HG03108 (cell line): ENCODE results near the gene SCGB1D1.

Source experiments
- ATAC-seq: cut with Tn5 transposase; IDR thresholded peaks from one replicate; pipeline ENCODE4 v1.9.1; 2021; ENCODE audit warnings: moderate library complexity; ENCODE audit not compliant: unreplicated experiment

Gene SCGB1D1

DNA sequence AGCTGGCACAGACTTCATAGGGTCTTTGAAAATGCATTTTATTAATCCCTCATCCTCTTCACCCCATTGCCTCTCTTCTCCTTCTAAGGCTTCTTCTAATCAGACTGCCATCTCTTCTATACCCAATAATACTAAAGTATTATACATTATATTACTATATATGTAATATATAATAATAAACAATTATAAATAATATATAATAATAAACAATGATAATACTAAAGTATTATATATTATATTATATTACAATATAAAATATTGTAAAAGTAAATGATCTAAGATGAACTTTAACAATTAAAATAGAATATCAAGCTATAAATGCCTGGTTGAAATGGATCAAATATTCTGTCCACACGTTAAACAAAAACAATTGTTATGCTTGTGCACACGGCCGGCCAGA lies 31.5 kb downstream of the SCGB1D1 start:
- ATAC-seq: no peak

DNA sequence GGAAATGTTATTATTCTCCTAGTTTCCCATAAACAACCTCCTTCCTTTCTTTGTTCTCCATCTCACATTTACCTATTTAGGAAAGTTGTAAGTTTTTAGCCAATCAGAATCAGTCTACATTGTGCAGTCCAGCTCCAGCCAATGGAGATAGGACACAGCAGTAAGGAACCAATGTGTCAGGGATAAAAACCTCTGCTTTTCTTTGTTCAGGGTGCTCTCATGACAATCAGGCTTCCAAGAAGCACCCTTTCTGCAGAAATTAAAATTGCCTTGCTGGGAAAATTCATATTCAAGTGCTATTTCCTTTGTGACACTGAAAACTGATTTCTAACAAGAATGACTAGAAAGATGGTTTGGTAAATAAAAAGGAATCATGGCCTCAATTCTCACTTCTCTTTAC lies 33.1 kb downstream of the SCGB1D1 start:
- no peak for ATAC-seq

DNA sequence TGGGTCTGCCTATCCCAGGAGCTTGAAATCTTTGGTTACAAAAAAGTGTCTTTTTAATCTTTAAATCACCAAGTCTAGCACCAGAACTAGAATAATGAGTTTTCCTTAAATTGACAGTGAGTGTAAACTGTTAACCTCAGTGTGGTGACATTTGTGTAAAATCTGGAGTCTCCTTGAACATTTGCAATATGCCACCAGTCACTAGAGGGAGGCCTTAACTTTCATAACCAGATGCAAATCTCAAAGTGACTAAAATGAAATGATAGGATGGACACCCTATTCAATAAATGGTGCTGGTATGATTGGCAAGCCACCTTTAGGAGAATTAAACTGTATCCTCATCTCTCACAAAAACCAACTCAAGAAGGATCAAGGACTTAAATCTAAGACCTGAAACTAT lies 43.7 kb downstream of the SCGB1D1 start:
- ATAC-seq: no peak

DNA sequence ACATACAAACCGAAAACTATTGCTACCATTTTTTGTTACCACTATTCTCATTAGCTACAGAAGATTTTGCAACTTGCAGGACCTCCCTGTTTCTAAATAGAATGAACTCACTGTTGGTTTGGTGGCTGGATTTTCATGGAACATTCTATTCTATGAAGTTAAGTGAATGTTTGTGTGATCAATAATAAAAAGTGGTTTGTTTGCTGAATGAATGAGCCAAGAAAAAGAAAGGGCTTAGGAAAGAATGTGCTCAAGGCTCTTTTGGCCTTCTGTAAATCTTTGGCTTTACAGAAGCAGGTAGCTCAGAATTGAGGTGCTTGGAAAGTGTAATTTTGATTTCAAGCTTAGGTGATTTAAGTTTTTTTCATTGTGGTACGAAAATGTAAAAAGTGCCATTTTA lies 46.2 kb downstream of the SCGB1D1 start:
- no peak for ATAC-seq

DNA sequence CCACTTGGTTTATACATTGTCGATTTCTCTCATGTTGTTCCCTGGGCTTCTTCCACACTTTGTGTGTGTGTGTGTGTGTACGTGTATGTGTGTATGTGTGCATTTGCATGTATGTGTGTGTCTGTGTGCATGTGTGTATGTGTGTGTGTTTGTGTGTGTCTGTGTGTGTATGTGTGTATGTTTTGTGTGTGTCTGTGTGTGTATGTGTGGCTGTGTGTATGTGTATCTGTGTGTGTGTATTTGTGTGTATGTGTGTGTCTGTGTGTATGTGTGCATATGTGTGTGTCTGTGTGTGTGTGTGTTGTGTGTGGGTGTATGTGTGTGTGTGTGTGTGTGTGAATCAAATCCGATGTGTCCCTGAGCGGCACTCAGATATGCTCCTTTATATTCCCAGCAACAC lies 47.5 kb downstream of the SCGB1D1 start:
- ATAC-seq: no peak

DNA sequence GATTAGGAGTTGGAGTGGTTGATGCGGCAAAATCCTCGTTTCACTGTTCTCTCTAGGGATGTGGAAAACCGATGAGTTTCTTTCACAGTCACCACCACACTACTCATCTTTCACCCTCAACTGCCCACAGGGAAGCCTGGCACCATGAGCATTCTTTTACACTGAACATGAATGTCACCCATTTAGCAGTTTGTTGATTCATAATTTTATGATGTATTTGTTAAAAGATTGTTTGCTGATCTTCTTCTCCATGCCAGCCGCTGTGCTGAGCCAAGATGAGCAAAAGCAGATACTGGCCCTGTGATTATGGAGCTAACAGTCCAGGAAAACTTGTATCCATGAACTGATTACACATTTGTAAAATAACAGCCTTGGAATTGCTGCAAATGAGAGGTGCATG lies 48.1 kb downstream of the SCGB1D1 start:
- no peak for ATAC-seq

DNA sequence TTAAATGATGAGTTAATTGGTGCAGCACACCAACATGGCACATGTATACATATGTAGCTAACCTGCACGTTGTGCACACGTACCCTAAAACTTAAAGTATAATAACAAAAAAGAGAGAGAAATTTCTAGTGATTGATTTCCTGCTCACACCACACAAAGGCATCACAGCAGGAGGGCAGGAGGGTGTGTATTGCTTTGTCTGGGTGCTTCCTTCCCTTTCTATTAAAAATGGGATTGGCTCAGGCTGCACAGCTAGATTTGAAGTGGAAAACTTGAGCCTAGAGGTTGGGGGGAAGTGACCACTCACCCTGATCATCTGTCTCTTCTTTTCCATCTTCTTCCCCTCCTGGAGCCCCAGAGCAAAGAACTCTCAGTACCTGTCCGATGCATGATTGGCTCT lies 51.1 kb downstream of the SCGB1D1 start:
- no peak for ATAC-seq

DNA sequence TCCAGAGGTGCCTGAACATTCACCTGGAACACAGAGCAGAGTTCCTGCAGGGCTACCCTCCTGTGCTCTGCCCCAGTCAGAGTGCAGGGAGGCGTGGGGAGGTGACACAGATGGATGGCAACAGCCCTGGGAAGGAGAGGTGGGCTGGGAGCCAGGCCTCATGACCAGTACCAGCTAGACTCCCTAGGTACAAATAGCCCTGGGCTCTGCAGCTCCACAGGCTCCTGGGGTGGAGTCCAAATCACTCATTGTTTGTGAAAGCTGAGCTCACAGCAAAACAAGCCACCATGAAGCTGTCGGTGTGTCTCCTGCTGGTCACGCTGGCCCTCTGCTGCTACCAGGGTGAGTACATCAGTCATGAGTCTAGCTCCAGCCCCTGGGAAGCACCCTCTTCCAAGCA lies 52.0 kb downstream of the SCGB1D1 start, which contains the start of gene SCGB1D2:
Gene SCGB1D2, plus strand, starts transcription at position 219 of the 400 bp plus-strand sequence. Its CDS starts 69 bp downstream, at position 288.
- ATAC-seq: no peak
